Suprapubic skin (tissue), 3 donors: ENCODE data around the gene HEPACAM2.

ENCODE experiments used
- EP300 ChIP-seq: sonication (generic); formaldehyde crosslinking; IDR thresholded peaks from one replicate; pipeline ENCODE4 v1.6.1; 2017; ENCODE audit warnings: antibody characterized with exemption
- TF ChIP-seq, protein P1 (sequence below), 2 donors: fragments of 200-600 bp in 1 of 2; fragments of 450-650 bp in 1 of 2; sonication (generic) in 1 of 2; IDR thresholded peaks; one replicate each; pipeline ENCODE4 v1.5.1; 2016 to 2019; ENCODE audit warnings: antibody characterized with exemption in 2 of 2, mild to moderate bottlenecking in 1 of 2, moderate library complexity in 1 of 2

- TF ChIP-seq, protein P1, sequence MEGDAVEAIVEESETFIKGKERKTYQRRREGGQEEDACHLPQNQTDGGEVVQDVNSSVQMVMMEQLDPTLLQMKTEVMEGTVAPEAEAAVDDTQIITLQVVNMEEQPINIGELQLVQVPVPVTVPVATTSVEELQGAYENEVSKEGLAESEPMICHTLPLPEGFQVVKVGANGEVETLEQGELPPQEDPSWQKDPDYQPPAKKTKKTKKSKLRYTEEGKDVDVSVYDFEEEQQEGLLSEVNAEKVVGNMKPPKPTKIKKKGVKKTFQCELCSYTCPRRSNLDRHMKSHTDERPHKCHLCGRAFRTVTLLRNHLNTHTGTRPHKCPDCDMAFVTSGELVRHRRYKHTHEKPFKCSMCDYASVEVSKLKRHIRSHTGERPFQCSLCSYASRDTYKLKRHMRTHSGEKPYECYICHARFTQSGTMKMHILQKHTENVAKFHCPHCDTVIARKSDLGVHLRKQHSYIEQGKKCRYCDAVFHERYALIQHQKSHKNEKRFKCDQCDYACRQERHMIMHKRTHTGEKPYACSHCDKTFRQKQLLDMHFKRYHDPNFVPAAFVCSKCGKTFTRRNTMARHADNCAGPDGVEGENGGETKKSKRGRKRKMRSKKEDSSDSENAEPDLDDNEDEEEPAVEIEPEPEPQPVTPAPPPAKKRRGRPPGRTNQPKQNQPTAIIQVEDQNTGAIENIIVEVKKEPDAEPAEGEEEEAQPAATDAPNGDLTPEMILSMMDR (IDR thresholded peaks at IDR 0.05): no peak
- TF ChIP-seq EP300: no peak
Measured at GRCh38 chr7:93231259-93231658, 5.0 kb upstream of the HEPACAM2 start.
